Forelimb muscle (tissue), 1 donor: ENCODE data around the gene ESPNL. TPM values are rescaled to one million over a fixed set of nuclear protein-coding genes. Genes with fewer than 3 reads are reported as not detected.
"Not testable (repeated sequence)": the region's sequence is repeated elsewhere in the genome, so short reads cannot be mapped to it uniquely, and the experiment has no call there.

ENCODE experiments used
- DNase-seq: peaks from one replicate; pipeline ENCODE4 v3.0.0-alpha.2; 2013; ENCODE audit warnings: low read depth
- polyA plus RNA-seq: library from polyadenylated mRNA; unstranded; fragments of 120-200 nt; gene quantifications from one replicate; pipeline ENCODE4 v1.2.1, GENCODE V29; 2013; ENCODE audit not compliant: insufficient read length

Gene ESPNL
- polyA plus RNA-seq, 1 donor = 2.6 TPM

- no peak for DNase-seq
Observed at GRCh38 chr2:238159071-238159539, 59.0 kb downstream of the ESPNL start.

- no peak for DNase-seq
Observed at GRCh38 chr2:238159661-238160205, 59.6 kb downstream of the ESPNL start.

DNA sequence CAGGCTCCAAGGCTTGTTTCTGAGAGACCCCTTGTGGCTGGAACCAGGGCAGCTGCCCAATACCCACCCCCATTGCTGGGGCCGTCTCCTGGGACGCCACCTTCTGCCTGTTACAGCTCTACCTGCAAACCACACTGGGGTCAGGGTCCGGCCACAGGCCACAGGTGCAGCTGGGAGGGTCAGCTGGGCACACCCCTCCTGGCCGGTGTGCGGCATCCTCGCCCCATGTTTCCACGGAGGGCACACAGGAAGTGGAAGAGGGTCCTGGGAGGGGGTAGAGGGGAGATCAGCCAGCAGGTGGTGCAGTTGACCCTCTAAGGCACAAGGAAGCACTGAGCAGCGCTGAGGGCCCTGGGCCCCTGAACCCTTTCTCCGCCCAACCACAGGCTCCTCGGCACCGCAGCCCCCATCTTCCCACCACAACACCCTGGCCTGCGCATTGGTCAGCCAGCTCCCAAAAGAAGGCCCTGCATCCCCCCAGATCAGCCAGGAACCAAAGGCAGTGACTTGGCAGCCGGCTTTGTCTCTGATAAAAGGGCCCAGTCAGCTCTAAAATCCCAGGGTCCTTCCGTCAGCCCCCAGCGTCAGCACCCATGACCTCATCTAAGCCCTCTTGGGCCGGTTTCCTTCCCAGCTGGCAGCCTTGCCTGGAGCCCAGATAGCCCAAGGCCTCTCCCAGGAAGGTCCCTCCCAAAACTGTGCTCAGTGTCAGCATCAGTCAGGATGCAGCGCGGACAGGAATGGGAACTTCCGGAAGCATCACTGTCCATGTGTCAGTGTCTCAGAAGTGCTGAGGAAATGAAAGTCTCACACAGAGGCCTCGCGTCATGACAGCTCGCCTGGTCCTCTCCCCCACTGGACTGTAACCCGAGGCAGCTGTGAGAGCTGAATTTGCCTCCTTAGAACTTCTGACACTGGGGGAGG lies 60.3 kb downstream of the ESPNL start:
- no peak for DNase-seq

GRCh38 chr2:238161291-238162051 lies 61.3 kb downstream of the ESPNL start:
- no peak for DNase-seq

DNA sequence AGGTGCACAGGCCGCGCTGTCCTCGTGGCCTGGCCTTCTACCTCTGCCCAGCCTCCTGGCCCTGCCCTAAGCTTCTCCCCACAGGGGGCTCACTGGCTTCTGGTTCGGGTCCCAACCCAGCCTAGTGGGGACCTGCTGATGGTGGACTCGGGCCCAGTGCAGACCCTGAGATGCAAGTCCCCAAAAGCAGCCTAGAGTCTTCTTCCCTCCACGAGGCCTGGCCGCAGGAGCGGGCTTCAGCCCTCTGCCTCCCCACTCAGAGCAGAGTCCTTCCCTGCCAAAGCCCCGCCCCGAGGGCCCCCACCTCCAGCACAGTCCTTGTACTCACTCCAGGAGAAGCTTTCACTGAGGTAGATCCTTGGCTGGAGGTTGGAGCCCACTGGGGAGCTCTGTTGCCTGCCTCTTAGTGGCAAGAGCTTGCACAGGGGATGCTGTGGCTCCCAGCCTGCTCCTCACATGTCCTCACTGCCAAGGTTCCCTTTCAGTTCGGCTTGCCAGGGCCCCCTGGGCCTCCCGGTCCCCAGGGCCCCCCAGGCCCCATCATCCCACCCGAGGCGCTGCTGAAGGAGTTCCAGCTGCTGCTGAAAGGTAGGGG lies 62.2 kb downstream of the ESPNL start:
- no peak for DNase-seq

DNA sequence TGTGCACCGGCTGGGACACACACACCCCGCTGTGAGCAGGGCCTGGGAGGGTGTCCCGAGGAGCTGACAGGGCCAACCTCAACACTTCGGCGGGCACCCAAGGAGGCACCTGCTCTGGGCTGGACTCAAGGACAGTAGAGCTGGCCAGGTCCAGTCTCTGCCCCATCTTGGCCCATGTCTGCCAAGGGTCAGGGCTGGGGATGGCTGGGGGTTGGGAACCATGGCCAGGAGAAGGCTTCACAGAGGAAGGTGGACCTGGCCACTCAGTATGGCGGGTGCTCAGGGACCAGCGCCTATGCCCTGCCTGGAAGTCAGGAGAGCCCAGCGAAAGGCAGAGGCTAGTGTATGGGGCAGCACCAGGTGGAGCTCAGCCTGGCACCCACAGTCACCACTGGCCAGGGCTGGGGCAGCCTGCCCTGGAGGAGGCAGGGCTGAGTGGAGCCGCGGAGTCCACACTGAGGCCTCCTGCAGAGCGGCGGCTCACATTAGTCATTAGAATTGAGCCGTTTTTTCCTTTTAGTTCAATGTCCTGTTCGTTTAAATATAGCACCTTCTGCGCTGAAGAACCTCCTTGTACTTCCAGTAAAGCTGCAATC lies 62.8 kb downstream of the ESPNL start:
- DNase-seq = no peak

GRCh38 chr2:238163481-238164198 lies 63.5 kb downstream of the ESPNL start:
- DNase-seq = no peak

- DNase-seq = no peak
Observed at GRCh38 chr2:238164906-238165287, 64.8 kb downstream of the ESPNL start.

DNA sequence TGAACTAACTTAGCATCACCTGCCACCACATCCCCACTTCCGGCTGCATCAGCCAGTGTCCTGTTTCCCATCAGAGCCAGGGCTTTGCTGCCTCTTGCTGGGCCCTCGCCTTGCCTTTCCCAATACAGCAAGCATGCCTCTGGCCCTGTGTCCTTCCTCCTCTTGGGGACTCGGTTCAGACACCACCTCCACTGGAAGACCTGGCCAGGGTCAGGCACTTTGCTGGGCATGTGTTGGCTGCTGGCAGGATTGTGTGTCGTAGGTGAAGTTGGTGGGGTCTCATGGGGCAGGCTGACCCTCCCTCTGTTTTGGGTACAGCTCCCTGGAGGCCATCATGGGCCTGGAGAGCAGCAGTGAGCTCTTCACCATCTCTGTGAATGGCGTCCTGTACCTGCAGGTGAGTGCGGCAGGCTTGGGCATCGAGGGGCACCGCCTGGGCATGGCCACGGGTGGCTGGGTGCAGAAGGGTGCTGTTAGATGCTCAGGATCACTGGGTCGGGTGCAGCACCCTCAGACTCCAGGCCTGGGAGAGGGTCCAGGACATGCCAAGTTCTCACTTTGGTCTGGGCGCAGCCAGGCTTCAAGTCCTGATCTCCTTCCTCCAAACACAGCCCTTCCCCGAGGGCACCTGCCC lies 65.3 kb downstream of the ESPNL start:
- DNase-seq = no peak

DNA sequence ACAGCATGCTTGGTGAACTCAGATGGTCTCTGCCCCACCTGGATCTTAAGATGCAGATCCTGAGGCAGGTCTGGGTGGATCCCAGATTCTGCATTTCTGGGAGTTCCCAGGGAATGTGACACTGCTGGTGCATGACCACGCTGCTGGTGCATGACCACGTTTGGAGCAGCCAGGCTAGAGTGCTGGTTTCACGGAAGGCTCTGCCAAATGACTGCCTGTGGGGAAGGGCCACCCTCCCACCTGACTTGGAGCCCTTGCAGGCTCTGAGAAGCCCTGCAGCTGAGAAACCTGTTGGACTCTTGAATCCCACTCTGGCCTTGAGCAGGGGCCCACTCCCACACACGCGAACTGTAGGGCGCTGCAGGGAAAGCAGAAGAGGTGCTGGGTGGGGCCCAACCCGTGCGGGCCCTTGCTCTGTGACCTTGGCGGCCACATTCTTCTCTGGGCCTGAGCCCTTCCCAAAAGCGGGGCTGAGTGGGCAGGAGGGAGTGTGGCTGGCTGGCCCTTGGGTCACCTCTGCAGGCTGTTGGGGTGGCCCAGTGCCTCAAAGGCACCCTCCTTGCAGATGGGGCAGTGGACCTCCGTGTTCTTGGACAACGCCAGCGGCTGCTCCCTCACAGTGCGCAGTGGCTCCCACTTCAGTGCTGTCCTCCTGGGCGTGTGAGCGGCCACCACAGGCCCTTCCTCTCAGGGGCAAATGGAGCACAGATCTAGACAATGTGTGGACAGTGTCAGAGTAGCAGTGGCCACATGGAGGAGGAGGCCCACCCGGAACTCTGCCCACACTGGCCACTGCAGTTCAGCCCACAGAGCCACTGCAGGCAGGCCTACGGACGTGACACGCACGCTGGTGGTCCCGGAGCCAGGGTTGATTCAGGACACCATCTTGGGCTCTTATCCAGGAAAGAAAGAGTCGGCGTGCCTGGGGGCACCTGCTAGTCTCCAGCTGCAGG lies 66.5 kb downstream of the ESPNL start:
- DNase-seq = no peak

DNA sequence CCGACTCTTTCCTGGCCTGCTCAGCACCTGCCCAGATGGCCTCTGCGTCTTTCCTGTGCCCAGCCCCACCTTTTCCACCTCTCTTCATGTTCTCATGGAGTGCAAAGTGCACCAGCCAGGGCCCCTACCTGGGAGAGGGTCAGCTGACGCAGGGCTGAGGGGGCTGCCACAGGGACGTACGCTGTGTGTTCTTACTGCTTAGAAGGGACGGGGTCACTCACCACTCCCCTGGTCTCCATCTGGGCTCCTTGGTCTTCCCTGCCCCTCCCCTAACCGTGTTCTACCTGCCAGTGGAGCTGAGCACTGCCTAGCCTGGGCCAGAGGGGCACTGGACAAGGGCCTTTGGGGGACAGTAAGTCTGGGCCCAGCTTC lies 67.2 kb downstream of the ESPNL start:
- DNase-seq = no peak

- no peak for DNase-seq
Observed at GRCh38 chr2:238167761-238168160, 67.6 kb downstream of the ESPNL start.

DNA sequence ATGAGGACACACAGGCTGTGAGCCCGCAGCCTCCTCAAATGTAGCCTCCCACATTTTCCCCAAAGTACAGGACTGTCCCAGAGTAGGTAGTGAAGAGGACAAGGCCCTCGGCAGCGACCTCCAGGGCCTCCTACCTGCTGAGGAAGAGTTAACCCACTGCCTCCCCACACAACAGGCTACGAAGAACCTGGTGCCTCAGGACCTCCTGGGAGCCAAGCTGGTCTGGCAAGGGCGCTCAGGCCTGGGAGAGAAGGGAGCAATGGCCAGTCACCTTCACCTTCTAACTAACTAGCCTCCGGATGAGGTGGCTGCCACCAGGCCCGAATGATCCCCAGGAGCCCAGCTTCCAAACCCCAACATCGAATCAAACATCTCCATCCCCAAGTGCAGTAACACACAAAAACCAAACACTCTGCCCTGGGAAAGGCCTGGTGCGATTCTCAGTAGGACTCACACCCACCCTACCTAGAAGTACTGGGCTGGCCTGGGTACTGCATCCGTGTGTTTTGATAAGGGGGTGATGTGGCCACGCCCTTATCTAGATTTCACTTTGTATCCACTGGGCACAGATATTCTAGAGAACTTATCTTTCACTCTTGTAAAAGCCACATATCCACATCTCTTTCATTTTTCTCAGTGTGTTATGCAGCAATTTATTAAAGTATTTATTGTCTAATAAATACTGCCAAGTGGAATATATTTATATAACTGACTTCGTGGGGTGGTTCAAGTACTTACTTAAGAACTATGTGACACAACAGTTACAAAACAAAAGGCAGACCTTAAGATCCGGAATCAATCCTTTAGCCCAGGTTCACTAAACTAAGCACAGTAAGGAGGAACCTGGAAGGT lies 68.3 kb downstream of the ESPNL start:
- no peak for DNase-seq

- no peak for DNase-seq
Observed at GRCh38 chr2:238169048-238169707, 69.0 kb downstream of the ESPNL start.

GRCh38 chr2:238169708-238170251 lies 69.6 kb downstream of the ESPNL start:
- DNase-seq = no peak

DNA sequence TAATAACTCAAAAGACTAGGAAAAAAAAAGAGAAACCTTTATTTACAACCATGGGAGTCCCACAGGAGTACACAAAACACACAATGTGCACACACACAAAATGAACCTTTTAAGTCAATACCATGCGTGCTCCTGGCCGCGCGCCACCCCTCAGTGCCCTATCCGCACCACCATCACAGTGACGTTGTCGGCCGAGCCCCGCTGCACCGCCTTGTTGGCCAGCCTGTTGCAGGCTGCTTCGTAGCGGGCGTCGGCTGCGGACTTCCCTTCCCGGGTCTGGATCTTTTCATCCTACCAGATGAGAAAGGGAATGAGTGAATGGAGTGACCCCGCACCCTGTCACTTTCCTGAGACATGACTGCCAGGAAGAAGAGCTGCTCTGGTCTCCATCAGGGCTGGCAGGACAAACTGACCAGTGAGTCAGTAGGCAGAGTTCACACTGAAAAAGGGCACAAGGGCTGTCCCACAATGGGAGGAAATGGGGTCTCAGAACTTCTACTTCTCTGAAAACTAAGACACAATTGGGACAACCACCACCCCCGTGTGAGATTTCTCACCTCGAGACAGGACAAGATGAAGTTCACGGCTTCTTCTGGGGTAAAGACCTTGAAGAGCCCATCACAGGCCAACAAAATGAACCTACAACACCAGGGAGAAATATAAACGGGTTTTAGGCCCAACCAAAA lies 70.4 kb downstream of the ESPNL start:
- no peak for DNase-seq

DNA sequence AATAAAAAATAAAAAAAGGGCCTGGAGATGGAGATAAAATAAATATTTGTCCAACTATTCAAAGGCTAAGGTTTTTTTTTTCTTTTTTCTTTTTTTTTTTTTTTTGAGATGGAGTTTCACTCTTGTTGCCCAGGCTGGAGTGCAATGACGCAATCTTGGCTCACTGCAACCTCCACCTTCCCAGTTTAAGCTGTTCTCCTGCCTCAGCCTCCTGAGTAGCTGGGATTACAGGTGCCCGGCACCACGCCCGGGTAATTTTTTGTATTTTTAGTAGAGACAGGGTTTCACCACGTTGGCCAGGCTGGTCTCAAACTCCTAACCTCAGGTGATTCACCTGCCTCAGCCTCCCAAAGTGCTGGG lies 70.9 kb downstream of the ESPNL start:
- not testable (repeated sequence) for DNase-seq
